ENCODE results near the gene SOHLH1.

DNA sequence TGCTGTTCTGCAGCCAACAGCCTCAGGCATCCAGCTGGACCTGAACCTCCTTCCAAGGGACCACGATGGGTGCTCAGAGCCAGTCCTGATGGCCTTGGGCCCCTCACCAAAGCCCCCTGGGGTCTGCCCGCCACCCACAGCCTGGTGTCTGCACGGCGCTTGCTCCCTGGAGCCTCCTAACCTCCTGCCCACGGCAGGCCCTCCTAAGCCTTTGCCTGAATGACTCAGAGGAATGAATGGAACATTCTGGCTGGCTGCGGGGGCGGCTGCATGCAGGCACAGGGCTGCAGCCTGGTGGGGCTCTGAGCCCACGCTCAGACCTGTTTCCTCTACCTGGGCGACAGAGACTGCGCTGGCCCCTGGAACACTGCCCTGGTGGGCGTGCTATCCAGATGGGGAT lies 6.9 kb downstream of the SOHLH1 start:
- TF ChIP-seq, protein P1, sequence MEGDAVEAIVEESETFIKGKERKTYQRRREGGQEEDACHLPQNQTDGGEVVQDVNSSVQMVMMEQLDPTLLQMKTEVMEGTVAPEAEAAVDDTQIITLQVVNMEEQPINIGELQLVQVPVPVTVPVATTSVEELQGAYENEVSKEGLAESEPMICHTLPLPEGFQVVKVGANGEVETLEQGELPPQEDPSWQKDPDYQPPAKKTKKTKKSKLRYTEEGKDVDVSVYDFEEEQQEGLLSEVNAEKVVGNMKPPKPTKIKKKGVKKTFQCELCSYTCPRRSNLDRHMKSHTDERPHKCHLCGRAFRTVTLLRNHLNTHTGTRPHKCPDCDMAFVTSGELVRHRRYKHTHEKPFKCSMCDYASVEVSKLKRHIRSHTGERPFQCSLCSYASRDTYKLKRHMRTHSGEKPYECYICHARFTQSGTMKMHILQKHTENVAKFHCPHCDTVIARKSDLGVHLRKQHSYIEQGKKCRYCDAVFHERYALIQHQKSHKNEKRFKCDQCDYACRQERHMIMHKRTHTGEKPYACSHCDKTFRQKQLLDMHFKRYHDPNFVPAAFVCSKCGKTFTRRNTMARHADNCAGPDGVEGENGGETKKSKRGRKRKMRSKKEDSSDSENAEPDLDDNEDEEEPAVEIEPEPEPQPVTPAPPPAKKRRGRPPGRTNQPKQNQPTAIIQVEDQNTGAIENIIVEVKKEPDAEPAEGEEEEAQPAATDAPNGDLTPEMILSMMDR (IDR thresholded peaks at IDR 0.05; ENCODE audit: poor library complexity): no peak
- TF ChIP-seq EZH2phosphoT487 (IDR thresholded peaks at IDR 0.05; ENCODE audit: low read depth, severe bottlenecking, unreplicated experiment) (no peak), EZH2 (IDR thresholded peaks at IDR 0.05; ENCODE audit: borderline replicate concordance) (no peak)

Data from hepatocyte (in vitro differentiated cells).